SK-N-SH (cell line): ENCODE measurements around the gene ALS2CL. TPM values are rescaled to one million over a fixed set of nuclear protein-coding genes. Genes with fewer than 3 reads are reported as not detected.
A peak's percentile ranks its signal among the peaks of the same experiment; 100 is the strongest.

Experiments used
- CTCF ChIA-PET: fragments of 300-600, 350-600 bp; formaldehyde crosslinking; extraction: SDS; loops from one replicate; lab custom pipeline; 2021; lab: Yijun Ruan, JAX
- POLR2A ChIA-PET: fragments of 350-600 bp; sonication (Branson Sonifier 250); formaldehyde crosslinking; extraction: SDS; loops from one replicate; lab custom pipeline; 2020; ENCODE audit warnings: antibody characterized with exemption, inconsistent platforms; lab: Yijun Ruan, JAX
- DNase-seq: peaks from one replicate; pipeline ENCODE4 v3.0.0; 2012
- H2AFZ ChIP-seq: fragments of 200-600 bp; sonication (generic); 2 replicates; pipeline ENCODE4 v1.8.1; 2016; ENCODE audit warnings: antibody characterized with exemption, mild to moderate bottlenecking, low read depth
- H3F3A ChIP-seq: fragments of 200-600 bp; sonication (generic); replicated peaks from 2 replicates; pipeline ENCODE3; 2016; ENCODE audit warnings: antibody characterized with exemption, mild to moderate bottlenecking; ENCODE audit not compliant: insufficient read depth
- H3K27ac ChIP-seq, 2 experiments: fragments of 200-500 bp in 1 of 2; fragments of 200-600 bp in 1 of 2; sonication (Bioruptor generic) in 1 of 2; sonication (generic), shearing (Covaris generic) in 1 of 2; 2 replicates each; pipeline versions ENCODE4 v1.5.1 to v1.6.1; 2014 to 2016; ENCODE audit warnings: low read depth in 2 of 2, inconsistent platforms in 1 of 2, low read length in 1 of 2, mild to moderate bottlenecking in 1 of 2, mixed read lengths in 1 of 2
- H3K27me3 ChIP-seq: fragments of 200-600 bp; sonication (generic), shearing (Covaris generic); 2 replicates; pipeline ENCODE4 v1.6.1; 2016; ENCODE audit warnings: mixed run types; ENCODE audit not compliant: insufficient read depth
- H3K36me3 ChIP-seq, 2 experiments: fragments of 200-500 bp in 1 of 2; fragments of 200-600 bp in 1 of 2; sonication (Bioruptor generic) in 1 of 2; sonication (generic) in 1 of 2; replicated peaks in 1 of 2; 2 replicates each; pipeline versions ENCODE3 to v1.5.1; 2014 to 2016; ENCODE audit warnings: low read length in 1 of 2, mild to moderate bottlenecking in 1 of 2; ENCODE audit not compliant: insufficient read depth in 2 of 2, control insufficient read depth in 1 of 2
- H3K4me1 ChIP-seq, 2 experiments: fragments of 200-500 bp in 1 of 2; fragments of 200-600 bp in 1 of 2; sonication (Bioruptor generic) in 1 of 2; sonication (generic), shearing (Covaris generic) in 1 of 2; 2 replicates each; pipeline versions ENCODE4 v1.5.1 to v1.6.1; 2014 to 2016; ENCODE audit warnings: low read depth in 1 of 2, low read length in 1 of 2, mixed run types in 1 of 2; ENCODE audit not compliant: insufficient read depth in 2 of 2, control insufficient read depth in 1 of 2
- H3K4me2 ChIP-seq: fragments of 200-600 bp; sonication (generic), shearing (Covaris generic); 2 replicates; pipeline ENCODE4 v1.6.1; 2017; ENCODE audit warnings: mixed run types
- H3K4me3 ChIP-seq, 2 experiments: fragments of 200-500 bp in 1 of 2; fragments of 200-600 bp in 1 of 2; sonication (Bioruptor generic) in 1 of 2; sonication (generic), shearing (Covaris generic) in 1 of 2; 2 replicates each; pipeline versions ENCODE4 v1.5.1 to v1.8.1; 2014 to 2016; ENCODE audit warnings: low read depth in 2 of 2, inconsistent platforms in 1 of 2, low read length in 1 of 2, mild to moderate bottlenecking in 1 of 2, mixed read lengths in 1 of 2, moderate library complexity in 1 of 2
- H3K79me2 ChIP-seq: fragments of 200-600 bp; sonication (generic); 2 replicates; pipeline ENCODE4 v1.8.1; 2017; ENCODE audit warnings: mild to moderate bottlenecking; ENCODE audit not compliant: insufficient read depth
- H3K9ac ChIP-seq: fragments of 200-600 bp; sonication (generic); 2 replicates; pipeline ENCODE4 v1.6.1; 2017; ENCODE audit warnings: mixed run types
- H3K9me2 ChIP-seq: fragments of 200-600 bp; sonication (generic); 2 replicates; pipeline ENCODE4 v1.6.1; 2017; ENCODE audit warnings: mixed run types
- H3K9me3 ChIP-seq: fragments of 200-600 bp; sonication (generic); 2 replicates; pipeline ENCODE4 v1.6.1; 2017; ENCODE audit warnings: mixed run types, mild to moderate bottlenecking, moderate library complexity
- H4K20me1 ChIP-seq: fragments of 200-600 bp; sonication (generic); 2 replicates; pipeline ENCODE4 v1.6.1; 2017; ENCODE audit warnings: mild to moderate bottlenecking, mixed run types; ENCODE audit not compliant: insufficient read depth
- CTCF ChIP-seq: fragments of 200-600 bp; sonication (generic); IDR thresholded peaks from 2 replicates; pipeline ENCODE4 v1.6.1; 2017; ENCODE audit warnings: antibody characterized with exemption, mild to moderate bottlenecking, moderate library complexity
- ELF1 ChIP-seq: IDR thresholded peaks from 2 replicates; pipeline ENCODE4 v1.4.0; 2012
- EP300 ChIP-seq, 2 experiments: IDR thresholded peaks; 2 replicates each; pipeline versions ENCODE4 v1.4.0 to v1.6.1; 2012; ENCODE audit warnings: borderline replicate concordance in 1 of 2, low read depth in 1 of 2, low read length in 1 of 2
- FOSL2 ChIP-seq: IDR thresholded peaks from 2 replicates; pipeline ENCODE4 v1.4.0; 2012; ENCODE audit warnings: low read depth, mild to moderate bottlenecking, moderate library complexity, borderline replicate concordance
- FOXM1 ChIP-seq: IDR thresholded peaks from 2 replicates; pipeline ENCODE4 v1.4.0; 2012; ENCODE audit warnings: low read depth, mild to moderate bottlenecking
- NFIC ChIP-seq: IDR thresholded peaks from 2 replicates; pipeline ENCODE4 v1.4.0; 2012; ENCODE audit warnings: borderline replicate concordance
- NRF1 ChIP-seq: IDR thresholded peaks from 2 replicates; pipeline ENCODE4 v1.6.1; 2012; ENCODE audit warnings: low read depth, mild to moderate bottlenecking, low read length
- RAD21 ChIP-seq: IDR thresholded peaks from 2 replicates; pipeline ENCODE4 v1.6.1; 2012; ENCODE audit warnings: mild to moderate bottlenecking, low read length
- RCOR1 ChIP-seq: fragments of 150-350 bp; IDR thresholded peaks from 2 replicates; pipeline ENCODE4 v1.6.1; 2017; ENCODE audit warnings: antibody characterized with exemption, low read length
- RFX5 ChIP-seq: IDR thresholded peaks from 2 replicates; pipeline ENCODE4 v1.6.1; 2012; ENCODE audit warnings: mild to moderate bottlenecking, improper control_type of control experiment, low read length
- RXRA ChIP-seq: IDR thresholded peaks from 2 replicates; pipeline ENCODE4 v1.4.0; 2012; ENCODE audit warnings: low read depth, mild to moderate bottlenecking, borderline replicate concordance
- SIN3A ChIP-seq: IDR thresholded peaks from 2 replicates; pipeline ENCODE4 v1.6.1; 2012; ENCODE audit warnings: low read depth, mild to moderate bottlenecking, low read length, moderate library complexity, borderline replicate concordance
- TEAD4 ChIP-seq: IDR thresholded peaks from 2 replicates; pipeline ENCODE4 v1.4.0; 2012; ENCODE audit warnings: mild to moderate bottlenecking, borderline replicate concordance; ENCODE audit not compliant: insufficient read depth
- USF1 ChIP-seq: IDR thresholded peaks from 2 replicates; pipeline ENCODE4 v1.4.0; 2012; ENCODE audit warnings: low read depth, borderline replicate concordance
- YY1 ChIP-seq: IDR thresholded peaks from 2 replicates; pipeline ENCODE4 v1.4.0; 2012; ENCODE audit warnings: low read depth, mild to moderate bottlenecking
- WGBS: methylation state at CpG from one replicate; pipeline ENCODE4 v1.1.6; 2017; ENCODE audit warnings: low lambda C conversion rate; 5-methylcytosine and 5-hydroxymethylcytosine counted together
- polyA plus RNA-seq, 3 experiments: library from polyadenylated mRNA; depleted of rRNA; stranded (reverse); fragments of >200 nt; gene quantifications; 2 replicates each; pipeline ENCODE4 v1.2.3, GENCODE V29; 2012
- TF ChIP-seq, protein P1 (sequence below): IDR thresholded peaks from 2 replicates; pipeline ENCODE4; 2012
- TF ChIP-seq, protein P2 (sequence below): IDR thresholded peaks from 2 replicates; pipeline ENCODE4 v1.4.0; 2012; ENCODE audit warnings: low read depth, borderline replicate concordance
- TF ChIP-seq, protein P3 (sequence below): fragments of 150-350 bp; IDR thresholded peaks from 2 replicates; pipeline ENCODE4 v1.6.1; 2017; ENCODE audit warnings: antibody characterized with exemption, low read length, low read depth, borderline replicate concordance
- TF ChIP-seq, protein P4 (sequence below): fragments of 150-350 bp; IDR thresholded peaks from 2 replicates; pipeline ENCODE4 v1.6.1; 2016; ENCODE audit warnings: mild to moderate bottlenecking, low read depth, low read length

ALS2CL gene
- polyA plus RNA-seq, 1 of the 3 experiments (the other 2 are of a cell fraction), result 0.18 TPM

DNA sequence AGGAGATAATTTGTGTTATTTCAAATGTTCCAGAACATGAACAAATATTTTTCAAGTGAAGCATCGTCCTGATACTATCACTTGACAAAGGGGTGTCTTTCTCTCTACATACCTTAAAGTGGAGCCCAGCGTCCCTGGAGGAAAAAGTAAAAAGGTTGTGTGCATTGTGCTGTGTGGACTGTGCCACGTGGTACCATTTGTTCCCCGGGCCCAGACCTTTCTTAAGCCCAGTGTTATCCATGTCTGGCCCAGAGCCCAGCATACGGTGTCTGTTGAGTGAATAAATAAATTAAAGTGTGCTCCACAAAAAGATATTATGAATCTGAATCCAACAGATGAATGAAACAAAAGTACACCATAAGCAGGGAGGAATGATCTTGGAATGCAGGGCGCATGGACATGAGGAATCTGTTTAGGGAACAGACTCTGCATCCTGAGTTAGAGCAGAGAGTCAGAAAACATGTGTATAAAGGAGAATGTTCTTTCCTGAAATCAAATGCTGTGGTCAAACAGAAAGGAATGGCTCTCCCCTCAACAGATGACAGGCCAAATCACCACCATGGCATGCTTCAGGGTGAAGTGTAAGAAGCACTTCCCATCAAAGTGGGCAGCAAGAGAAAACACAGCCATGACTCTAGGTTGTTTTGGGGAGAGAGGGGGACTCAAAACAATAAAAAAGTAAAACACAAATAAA, 32.3 kb upstream of the ALS2CL start:
- WGBS, result 49% methylated on average over 6 of the region's 6 CpGs
- TF ChIP-seq RXRA, result no peak
- TF ChIP-seq FOSL2, result no peak
- TF ChIP-seq RFX5, result no peak
- no peak for TF ChIP-seq RAD21
- TF ChIP-seq, protein P1, sequence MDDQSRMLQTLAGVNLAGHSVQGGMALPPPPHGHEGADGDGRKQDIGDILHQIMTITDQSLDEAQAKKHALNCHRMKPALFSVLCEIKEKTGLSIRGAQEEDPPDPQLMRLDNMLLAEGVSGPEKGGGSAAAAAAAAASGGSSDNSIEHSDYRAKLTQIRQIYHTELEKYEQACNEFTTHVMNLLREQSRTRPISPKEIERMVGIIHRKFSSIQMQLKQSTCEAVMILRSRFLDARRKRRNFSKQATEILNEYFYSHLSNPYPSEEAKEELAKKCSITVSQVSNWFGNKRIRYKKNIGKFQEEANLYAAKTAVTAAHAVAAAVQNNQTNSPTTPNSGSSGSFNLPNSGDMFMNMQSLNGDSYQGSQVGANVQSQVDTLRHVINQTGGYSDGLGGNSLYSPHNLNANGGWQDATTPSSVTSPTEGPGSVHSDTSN, result no peak
- no peak for TF ChIP-seq TEAD4
- TF ChIP-seq USF1, result no peak
- no peak for TF ChIP-seq EP300 (IDR thresholded peaks at IDR 0.05; ENCODE audit: borderline replicate concordance in 1 of 2, low read depth in 1 of 2, low read length in 1 of 2)
- no peak for TF ChIP-seq CTCF
- TF ChIP-seq NRF1, result no peak
- TF ChIP-seq, protein P2, sequence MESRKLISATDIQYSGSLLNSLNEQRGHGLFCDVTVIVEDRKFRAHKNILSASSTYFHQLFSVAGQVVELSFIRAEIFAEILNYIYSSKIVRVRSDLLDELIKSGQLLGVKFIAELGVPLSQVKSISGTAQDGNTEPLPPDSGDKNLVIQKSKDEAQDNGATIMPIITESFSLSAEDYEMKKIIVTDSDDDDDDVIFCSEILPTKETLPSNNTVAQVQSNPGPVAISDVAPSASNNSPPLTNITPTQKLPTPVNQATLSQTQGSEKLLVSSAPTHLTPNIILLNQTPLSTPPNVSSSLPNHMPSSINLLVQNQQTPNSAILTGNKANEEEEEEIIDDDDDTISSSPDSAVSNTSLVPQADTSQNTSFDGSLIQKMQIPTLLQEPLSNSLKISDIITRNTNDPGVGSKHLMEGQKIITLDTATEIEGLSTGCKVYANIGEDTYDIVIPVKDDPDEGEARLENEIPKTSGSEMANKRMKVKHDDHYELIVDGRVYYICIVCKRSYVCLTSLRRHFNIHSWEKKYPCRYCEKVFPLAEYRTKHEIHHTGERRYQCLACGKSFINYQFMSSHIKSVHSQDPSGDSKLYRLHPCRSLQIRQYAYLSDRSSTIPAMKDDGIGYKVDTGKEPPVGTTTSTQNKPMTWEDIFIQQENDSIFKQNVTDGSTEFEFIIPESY, result no peak
- TF ChIP-seq FOXM1, result no peak
- TF ChIP-seq NFIC, result no peak
- TF ChIP-seq, protein P3, sequence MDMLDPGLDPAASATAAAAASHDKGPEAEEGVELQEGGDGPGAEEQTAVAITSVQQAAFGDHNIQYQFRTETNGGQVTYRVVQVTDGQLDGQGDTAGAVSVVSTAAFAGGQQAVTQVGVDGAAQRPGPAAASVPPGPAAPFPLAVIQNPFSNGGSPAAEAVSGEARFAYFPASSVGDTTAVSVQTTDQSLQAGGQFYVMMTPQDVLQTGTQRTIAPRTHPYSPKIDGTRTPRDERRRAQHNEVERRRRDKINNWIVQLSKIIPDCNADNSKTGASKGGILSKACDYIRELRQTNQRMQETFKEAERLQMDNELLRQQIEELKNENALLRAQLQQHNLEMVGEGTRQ, result no peak
- TF ChIP-seq, protein P4, sequence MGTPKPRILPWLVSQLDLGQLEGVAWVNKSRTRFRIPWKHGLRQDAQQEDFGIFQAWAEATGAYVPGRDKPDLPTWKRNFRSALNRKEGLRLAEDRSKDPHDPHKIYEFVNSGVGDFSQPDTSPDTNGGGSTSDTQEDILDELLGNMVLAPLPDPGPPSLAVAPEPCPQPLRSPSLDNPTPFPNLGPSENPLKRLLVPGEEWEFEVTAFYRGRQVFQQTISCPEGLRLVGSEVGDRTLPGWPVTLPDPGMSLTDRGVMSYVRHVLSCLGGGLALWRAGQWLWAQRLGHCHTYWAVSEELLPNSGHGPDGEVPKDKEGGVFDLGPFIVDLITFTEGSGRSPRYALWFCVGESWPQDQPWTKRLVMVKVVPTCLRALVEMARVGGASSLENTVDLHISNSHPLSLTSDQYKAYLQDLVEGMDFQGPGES, result no peak
- no peak for TF ChIP-seq ELF1
- TF ChIP-seq SIN3A, result no peak
- TF ChIP-seq YY1, result no peak
- TF ChIP-seq RCOR1, result no peak
- CTCF ChIA-PET, result interaction anchor here (1.1 to 1.3 kb wide), 2 partner anchors 20 to 184 kb away, joined by 4 read pairs; no protein-coding TSS in a partner anchor
- no peak overlapping the region for H3K4me3 ChIP-seq
- no peaks in the 10 kb centered on the region for H3K9me2 ChIP-seq
- DNase-seq, result no peak
- H2AFZ ChIP-seq, result peak overlapping the region; percentile 35; the same call in 1 of the 2 replicates
- H3K9ac ChIP-seq, result no peak overlapping the region
- H3F3A ChIP-seq, result no peaks in the 10 kb centered on the region
- H3K4me2 ChIP-seq, result 0 out of 2 replicates have a peak overlapping the region, but pooled peaks have one; percentile 50
- POLR2A ChIA-PET, result no interaction called here
- no peaks in the 10 kb centered on the region for H3K36me3 ChIP-seq
- H4K20me1 ChIP-seq, result no peaks in the 10 kb centered on the region
- no peaks in the 10 kb centered on the region for H3K27me3 ChIP-seq
- no peak overlapping the region for H3K27ac ChIP-seq
- no peaks in the 10 kb centered on the region for H3K79me2 ChIP-seq
- H3K4me1 ChIP-seq, result peaks cover 0 to 7% of the 10 kb centered on the region in 2 experiments; a peak in 3 of 4 replicates
- H3K9me3 ChIP-seq, result no peaks in the 10 kb centered on the region
